ENCODE data around the gene RASSF9.

Gene RASSF9

GRCh38 chr12:85836197-85837090 lies at the start of gene RASSF9:
Gene RASSF9, minus strand, starts transcription at chr12:85836409. Its CDS starts 208 bp downstream, at chr12:85836201.
- peak in 11 of 42 donors; percentile 2 to 63 (median 22) for DNase-seq
- intact Hi-C loops (cut with DNase I) = no loop called here

- no peak for DNase-seq
- intact Hi-C loops (cut with DNase I) = no loop called here
These were observed 47.6 kb upstream of the RASSF9 start for GRCh38 chr12:85883763-85884162.

GRCh38 chr12:85877459-85877858 lies 41.2 kb upstream of the RASSF9 start:
- intact Hi-C loops (cut with DNase I) = no loop called here
- no peak for DNase-seq

- intact Hi-C loops (cut with DNase I) = no loop called here
- DNase-seq = no peak
These were observed 37.8 kb upstream of the RASSF9 start, which contains the start of gene NTS for GRCh38 chr12:85874031-85874461. Gene NTS, plus strand, starts transcription at chr12:85874295. Its CDS starts 109 bp downstream, at chr12:85874404.

- DNase-seq = peak in 3 of 42 donors; percentile 10 to 48 (median 29)
- intact Hi-C loops (cut with DNase I) = no loop called here
These were observed 36.4 kb upstream of the RASSF9 start for GRCh38 chr12:85872497-85873091.

GRCh38 chr12:85866986-85867776 lies 31.0 kb upstream of the RASSF9 start:
- intact Hi-C loops (cut with DNase I) = loop anchor here (10.0 kb wide), 1 partner anchor 392 kb away; no protein-coding TSS in a partner anchor
- peak in 15 of 42 donors; percentile 8 to 66 (median 38) for DNase-seq

GRCh38 chr12:85865890-85866289 lies 29.7 kb upstream of the RASSF9 start:
- intact Hi-C loops (cut with DNase I) = loop anchor here (10.0 kb wide), 1 partner anchor 391 kb away; no protein-coding TSS in a partner anchor

GRCh38 chr12:85856966-85857365 lies 20.8 kb upstream of the RASSF9 start:
- no peak for DNase-seq
- intact Hi-C loops (cut with DNase I) = no loop called here

More at GRCh38 chr12:85865890-85866289, 29.7 kb upstream of the RASSF9 start:
- no peak for DNase-seq

- DNase-seq = no peak
- intact Hi-C loops (cut with DNase I) = no loop called here
These were observed 19.1 kb upstream of the RASSF9 start for GRCh38 chr12:85855305-85855704.

- DNase-seq = no peak
- intact Hi-C loops (cut with DNase I) = no loop called here
These were observed 13.1 kb upstream of the RASSF9 start for GRCh38 chr12:85849344-85849743.

- intact Hi-C loops (cut with DNase I) = no loop called here
- no peak for DNase-seq
These were observed 7.5 kb upstream of the RASSF9 start for GRCh38 chr12:85843606-85844310.

- DNase-seq = no peak
- intact Hi-C loops (cut with DNase I) = no loop called here
These were observed 598 bp downstream of the RASSF9 start for GRCh38 chr12:85835426-85836196.

- no peak for DNase-seq
- intact Hi-C loops (cut with DNase I) = no loop called here
These were observed 1.8 kb downstream of the RASSF9 start for GRCh38 chr12:85834378-85834777.

GRCh38 chr12:85833579-85833978 lies 2.6 kb downstream of the RASSF9 start:
- DNase-seq = no peak
- intact Hi-C loops (cut with DNase I) = no loop called here

- no peak for DNase-seq
- intact Hi-C loops (cut with DNase I) = no loop called here
These were observed 4.8 kb downstream of the RASSF9 start for GRCh38 chr12:85831327-85831990.

- no peak for DNase-seq
- intact Hi-C loops (cut with DNase I) = no loop called here
These were observed 6.8 kb downstream of the RASSF9 start for GRCh38 chr12:85829391-85829790.

GRCh38 chr12:85828576-85828975 lies 7.6 kb downstream of the RASSF9 start:
- intact Hi-C loops (cut with DNase I) = no loop called here

More at GRCh38 chr12:85828576-85828975, 7.6 kb downstream of the RASSF9 start:
- DNase-seq = no peak

Data from head of caudate nucleus (tissue), 42 donors.